ENCODE measurements around the gene SOX8.

SOX8 gene

DNA sequence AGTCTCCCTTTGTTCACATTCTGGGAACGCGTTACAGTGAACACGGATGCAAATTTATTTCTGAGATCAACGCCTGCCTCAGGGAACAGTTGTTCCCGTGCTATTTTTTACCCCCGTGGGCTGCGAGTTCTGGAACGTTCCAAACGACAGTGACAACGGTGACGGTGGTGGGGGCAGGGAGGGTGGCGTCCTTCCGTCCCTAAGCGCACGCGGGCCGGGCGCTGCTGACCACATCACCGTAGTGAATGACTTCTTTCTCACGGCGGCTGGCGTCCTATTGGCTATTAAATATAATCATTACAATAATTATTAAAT lies 45.9 kb downstream of the SOX8 start:
- DNase-seq: no peak

DNA sequence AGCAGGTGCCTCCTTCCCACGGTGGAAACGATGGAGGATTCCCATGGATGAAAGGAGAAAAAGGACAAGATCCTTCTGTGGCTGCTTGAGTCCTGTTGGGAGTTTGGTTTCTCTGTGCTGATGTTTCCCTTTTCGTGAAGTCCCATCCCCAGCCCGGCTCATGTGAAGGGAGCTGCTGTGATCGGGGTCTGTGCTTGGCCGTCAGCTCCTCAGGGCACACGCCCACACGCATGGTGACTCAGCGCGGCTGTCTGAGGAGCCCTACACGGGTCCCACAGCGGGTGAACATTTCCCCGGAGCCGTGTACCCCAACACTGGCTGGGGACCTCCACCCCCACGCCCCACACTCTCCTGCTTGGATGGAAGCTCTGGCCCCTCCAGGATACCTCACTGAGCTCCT lies 46.5 kb downstream of the SOX8 start:
- DNase-seq: peak; percentile 11

DNA sequence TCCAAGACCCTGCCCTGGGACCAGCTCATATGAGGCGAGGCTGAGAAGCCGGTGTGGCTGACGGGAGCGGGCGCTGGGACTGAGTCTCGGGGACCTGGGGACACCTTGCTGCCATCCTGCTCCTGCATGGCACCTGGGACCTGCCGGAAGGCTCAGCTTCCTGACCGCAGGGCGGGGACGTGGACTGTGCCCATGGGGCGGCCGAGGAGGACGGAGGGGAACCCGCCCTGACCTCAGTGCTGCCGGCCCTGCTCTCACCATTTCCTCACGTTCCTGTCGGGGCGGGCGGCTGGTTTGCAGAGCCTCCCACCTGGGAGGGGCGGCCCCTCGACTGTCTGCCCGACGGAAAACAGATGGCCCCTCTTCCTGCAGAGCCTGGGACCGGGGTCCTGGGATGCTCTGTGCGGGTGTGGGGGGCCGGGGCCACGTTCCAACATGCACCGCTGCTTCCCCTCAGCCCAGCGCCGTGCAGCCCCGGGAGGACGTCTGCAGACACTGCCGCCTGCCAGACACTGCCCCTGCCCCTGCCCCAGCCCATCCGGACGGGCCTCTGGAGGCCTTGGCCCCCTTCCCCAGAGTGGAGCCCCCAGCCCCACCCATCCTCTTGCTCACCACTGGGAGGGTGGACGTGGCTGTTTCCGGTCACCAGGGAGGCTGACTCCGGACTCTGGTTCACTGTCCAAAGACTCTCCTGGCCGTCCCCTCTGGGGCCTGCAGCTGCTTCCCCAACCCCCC lies 47.1 kb downstream of the SOX8 start:
- no peak for DNase-seq

DNA sequence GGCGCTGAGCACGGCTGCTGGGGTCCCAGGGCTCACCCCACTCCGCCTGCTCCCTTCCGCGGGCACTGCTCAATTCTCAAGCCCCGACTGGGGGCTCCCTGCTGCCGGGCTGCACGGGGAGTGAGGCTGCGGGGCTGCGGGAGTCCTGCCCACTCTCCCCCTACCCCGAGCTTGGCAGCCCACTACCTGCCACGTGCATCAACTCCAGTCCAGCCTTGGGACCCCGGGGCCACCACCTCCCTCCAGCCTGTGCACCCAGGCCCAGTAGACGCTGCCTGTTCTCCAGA lies 47.6 kb downstream of the SOX8 start:
- no peak for DNase-seq

DNA sequence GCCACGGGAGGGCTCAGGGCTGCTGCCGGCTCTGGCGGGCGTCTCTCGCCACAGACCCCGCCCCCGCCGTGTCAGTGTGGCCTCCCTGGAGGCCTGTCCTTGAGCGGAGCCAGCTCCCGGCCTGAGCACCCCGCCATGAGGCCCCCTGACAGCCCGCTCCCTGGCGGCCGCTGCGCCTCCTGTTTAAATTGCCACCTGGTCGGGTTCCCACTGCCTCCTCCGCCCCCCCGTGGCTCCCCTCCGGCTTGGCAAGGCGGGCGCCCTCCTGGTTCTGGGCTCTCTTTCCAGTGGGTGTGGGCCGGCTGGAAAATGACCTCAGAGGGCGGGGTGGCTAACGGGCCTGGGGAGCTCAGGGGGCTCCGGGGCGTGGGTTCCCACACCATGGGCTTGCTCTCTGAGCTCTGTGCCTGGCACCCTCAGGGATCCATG lies 48.9 kb downstream of the SOX8 start:
- no peak for DNase-seq

DNA sequence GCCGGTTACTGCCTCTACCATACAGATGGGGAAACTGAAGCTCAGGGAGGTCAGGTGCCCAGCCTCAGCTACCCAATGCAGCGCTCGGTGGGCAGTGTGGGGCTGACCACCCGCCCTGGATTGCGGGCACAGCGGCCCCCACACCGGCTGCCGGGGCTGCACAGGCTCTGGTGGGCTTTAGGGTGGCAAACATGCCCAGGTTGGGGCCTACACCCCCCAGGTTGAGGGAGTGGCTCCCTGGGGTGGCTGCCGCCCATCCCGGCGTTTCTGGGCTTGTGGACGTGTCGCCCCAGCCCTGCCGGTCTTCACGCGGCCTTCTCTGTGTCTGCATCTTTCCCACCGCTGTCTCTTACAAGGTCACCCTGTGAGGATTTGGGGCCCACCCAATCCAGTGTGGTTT lies 50.1 kb downstream of the SOX8 start:
- no peak for DNase-seq

DNA sequence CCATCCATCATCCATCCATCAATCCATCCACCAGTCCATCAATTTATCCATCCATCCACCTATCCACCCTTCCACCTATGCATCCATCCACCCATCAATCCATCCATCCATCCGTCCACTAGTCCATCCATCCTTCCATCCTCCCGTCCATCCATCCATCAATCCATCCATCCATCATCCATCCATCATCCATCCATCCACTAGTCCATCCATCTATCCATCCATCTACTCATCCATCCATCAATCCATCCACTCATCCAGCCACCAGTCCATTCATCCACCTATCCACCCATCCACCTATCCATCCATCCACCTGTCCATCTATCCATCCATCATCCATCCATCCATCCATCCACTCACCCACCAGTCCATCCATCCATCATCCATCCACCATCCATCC lies 51.0 kb downstream of the SOX8 start:
- DNase-seq: no peak

DNA sequence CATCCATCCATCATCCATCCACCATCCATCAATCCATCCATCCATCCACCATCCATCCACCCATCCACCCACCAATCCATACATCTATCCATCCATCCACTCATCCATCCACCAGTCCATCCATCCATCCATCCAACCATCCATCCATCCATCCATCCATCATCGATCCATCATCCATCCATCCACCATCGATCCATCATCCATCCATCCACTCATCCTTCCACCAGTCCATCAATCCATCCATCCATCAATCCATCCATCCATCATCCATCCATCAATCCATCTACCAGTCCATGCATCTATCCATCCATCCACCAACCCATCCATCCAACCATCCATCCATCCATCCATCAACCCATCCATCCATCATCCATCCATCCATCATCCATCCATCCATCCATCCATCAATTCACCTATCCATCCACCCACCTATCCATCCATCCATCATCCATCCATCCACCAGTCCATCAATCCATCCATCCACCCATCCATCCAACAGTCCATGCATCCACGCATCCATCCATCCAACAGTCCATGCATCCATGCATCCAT lies 51.6 kb downstream of the SOX8 start:
- no peak for DNase-seq

DNA sequence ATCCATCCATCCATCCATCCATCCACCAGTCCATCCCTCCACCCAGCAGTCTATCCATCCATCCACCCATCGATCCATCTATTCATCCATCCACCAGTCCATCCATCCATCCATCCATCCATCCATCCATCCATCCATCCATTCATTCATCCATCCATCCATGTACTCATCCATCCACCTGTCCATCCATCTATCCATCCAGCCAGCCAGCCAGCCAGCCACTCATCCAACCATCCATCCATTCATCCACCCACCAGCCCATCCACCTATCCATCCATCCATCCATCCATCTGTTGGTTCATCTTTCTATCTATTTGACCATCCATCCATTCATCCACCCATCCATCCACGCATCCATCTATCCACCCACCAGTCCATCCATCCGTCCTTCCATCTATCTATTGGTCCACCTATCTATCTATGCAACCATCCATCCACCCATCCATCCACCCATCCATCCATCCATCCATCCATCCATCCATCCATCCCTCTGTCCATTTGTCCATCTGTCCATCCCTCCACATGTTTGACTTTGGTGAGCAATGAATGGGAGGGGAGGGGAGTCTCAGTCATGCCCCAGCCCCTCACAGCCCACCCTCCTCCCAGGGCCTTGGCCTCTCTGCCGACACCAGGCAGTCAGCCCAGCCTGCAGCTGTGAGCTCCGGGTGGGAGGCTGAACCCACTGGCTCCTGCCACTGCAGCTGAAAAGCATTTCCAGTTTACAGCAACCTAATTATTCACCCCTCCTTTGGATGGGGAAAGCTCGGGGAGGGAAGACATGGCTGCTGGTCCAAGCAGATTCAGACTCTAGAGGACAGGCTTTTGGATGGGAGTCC lies 52.9 kb downstream of the SOX8 start:
- no peak for DNase-seq

DNA sequence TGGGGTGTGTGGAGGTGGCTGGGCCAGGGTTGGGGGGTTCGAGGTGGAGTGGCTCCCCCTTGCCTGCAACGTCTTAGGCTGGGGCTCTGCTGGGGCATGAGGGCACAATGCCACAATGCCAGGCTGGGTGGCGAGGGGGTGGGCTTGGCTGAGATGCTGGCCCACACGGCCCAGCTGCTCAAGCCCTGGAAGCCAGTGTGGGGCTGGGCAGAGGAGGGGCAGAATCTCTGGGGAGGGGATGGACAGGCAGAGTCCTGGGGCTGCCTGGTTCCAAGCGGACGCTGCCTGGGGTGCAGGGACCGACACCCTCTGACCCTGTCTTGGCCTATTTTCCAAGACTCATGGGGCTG lies 53.5 kb downstream of the SOX8 start:
- DNase-seq: no peak

DNA sequence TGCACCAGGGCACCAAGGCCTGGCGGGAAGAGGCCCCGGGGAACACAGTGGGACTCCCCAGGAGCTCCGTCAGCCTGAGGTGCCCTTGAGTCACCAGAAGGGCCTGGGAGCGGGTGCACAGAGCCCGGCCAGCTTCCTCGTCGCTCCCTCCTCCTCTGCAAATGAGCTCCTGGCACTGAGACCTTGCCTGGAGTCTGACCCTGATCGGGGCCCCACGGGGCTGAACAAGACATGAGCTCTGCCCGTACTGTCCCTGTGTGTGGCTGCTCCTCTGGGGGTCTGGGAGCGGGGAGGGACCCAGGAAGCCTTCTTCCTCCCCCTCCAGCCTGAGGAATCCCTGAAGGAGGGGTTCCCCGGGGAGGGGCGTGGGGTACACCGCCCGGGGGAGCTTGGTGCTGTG lies 54.6 kb downstream of the SOX8 start:
- no peak for DNase-seq
